Natural killer cell (primary cell): ENCODE data around the gene SLC38A3. TPM values are rescaled to one million over a fixed set of nuclear protein-coding genes. Genes with fewer than 3 reads are reported as not detected.

Experiments
- ATAC-seq, 3 donors: fragments of 150-1000 bp in 2 of 3; fragments of 200-7000 bp in 1 of 3; cut with Tn5 transposase; 1 replicate in 1 of 3; 2 replicates in 2 of 3; pipeline ENCODE4 v1.10.0; 2021; ENCODE audit warnings: mild to moderate bottlenecking in 2 of 3, moderate library complexity in 2 of 3
- DNase-seq, 2 donors: peaks; one replicate each; pipeline versions ENCODE4 v3.0.0 to v3.0.0-alpha.2; 2013 to 2021; ENCODE audit warnings: mixed read lengths in 1 of 2
- H3K27ac ChIP-seq: one replicate; pipeline ENCODE4 v1.5.1; 2013; ENCODE audit warnings: mild to moderate bottlenecking, low read length
- H3K27me3 ChIP-seq: one replicate; pipeline ENCODE4 v1.6.1; 2013; ENCODE audit warnings: low read length; ENCODE audit not compliant: control insufficient read depth, insufficient read depth
- H3K36me3 ChIP-seq: one replicate; pipeline ENCODE4 v1.6.1; 2013; ENCODE audit warnings: low read length; ENCODE audit not compliant: control insufficient read depth, insufficient read depth
- H3K4me1 ChIP-seq: one replicate; pipeline ENCODE4 v1.6.1; 2013; ENCODE audit warnings: low read length; ENCODE audit not compliant: control insufficient read depth, insufficient read depth
- H3K4me3 ChIP-seq: one replicate; pipeline ENCODE4 v1.5.1; 2013; ENCODE audit warnings: low read length
- H3K9me3 ChIP-seq: one replicate; pipeline ENCODE4 v1.6.1; 2013; ENCODE audit warnings: low read length; ENCODE audit not compliant: control insufficient read depth, insufficient read depth
- H3K27ac Mint-ChIP-seq, 2 donors: one replicate each; pipeline ENCODE4 v1.8.0; 2022; ENCODE audit warnings: mild to moderate bottlenecking in 2 of 2, mixed read lengths in 2 of 2, moderate library complexity in 1 of 2
- H3K27me3 Mint-ChIP-seq, 2 donors: one replicate each; pipeline ENCODE4 v1.8.0; 2022; ENCODE audit warnings: low read depth in 2 of 2, mixed read lengths in 2 of 2
- H3K36me3 Mint-ChIP-seq: one replicate; pipeline ENCODE4 v1.8.0; 2022; ENCODE audit warnings: mixed read lengths
- H3K4me1 Mint-ChIP-seq, 2 donors: one replicate each; pipeline ENCODE4 v1.8.0; 2022; ENCODE audit warnings: mixed read lengths in 2 of 2
- H3K4me3 Mint-ChIP-seq: one replicate; pipeline ENCODE4 v1.8.0; 2022; ENCODE audit warnings: mild to moderate bottlenecking, moderate library complexity, mixed read lengths
- H3K9me3 Mint-ChIP-seq, 2 donors: one replicate each; pipeline ENCODE4 v1.8.0; 2022; ENCODE audit warnings: mixed read lengths in 2 of 2
- WGBS: methylation state at CpG from one replicate; pipeline ENCODE4 v1.1.7; 2013; ENCODE audit warnings: missing lambda C conversion rate; ENCODE audit not compliant: insufficient coverage; 5-methylcytosine and 5-hydroxymethylcytosine counted together
- intact Hi-C: fragments of 100-400 bp; cut with micrococcal nuclease; formaldehyde crosslinking; loops from one replicate; pipeline ENCODE4 v1.14.2; 2022
- total RNA-seq, 4 donors: library from RNA; stranded (reverse); fragments of 120-200 nt in 1 of 4; gene quantifications; one replicate each; pipeline versions ENCODE4 v1.2.3 to v1.2.4, GENCODE V29; 2013 to 2022
- TF ChIP-seq, protein P1 (sequence below): fragments of 200-600 bp; IDR thresholded peaks from one replicate; pipeline ENCODE4 v1.8.0; 2022; ENCODE audit warnings: antibody characterized with exemption

The SLC38A3 gene
- total RNA-seq, 3 donors from 2014 or later (not counting 1 experiment from before 2014, with no cell fraction given) = 0.82 TPM; not detected in 2

- Mint-ChIP-seq H3K9me3 (no peaks in the 10 kb centered on the region), H3K36me3 (no peaks in the 10 kb centered on the region), H3K27me3 (no peaks in the 10 kb centered on the region), H3K4me1 (no peaks in the 10 kb centered on the region), H3K4me3 (no peak overlapping the region), H3K27ac (no peak overlapping the region)
- DNase-seq (no peak), ATAC-seq (no peak)
- intact Hi-C loops = no loop called here
- TF ChIP-seq, protein P1, sequence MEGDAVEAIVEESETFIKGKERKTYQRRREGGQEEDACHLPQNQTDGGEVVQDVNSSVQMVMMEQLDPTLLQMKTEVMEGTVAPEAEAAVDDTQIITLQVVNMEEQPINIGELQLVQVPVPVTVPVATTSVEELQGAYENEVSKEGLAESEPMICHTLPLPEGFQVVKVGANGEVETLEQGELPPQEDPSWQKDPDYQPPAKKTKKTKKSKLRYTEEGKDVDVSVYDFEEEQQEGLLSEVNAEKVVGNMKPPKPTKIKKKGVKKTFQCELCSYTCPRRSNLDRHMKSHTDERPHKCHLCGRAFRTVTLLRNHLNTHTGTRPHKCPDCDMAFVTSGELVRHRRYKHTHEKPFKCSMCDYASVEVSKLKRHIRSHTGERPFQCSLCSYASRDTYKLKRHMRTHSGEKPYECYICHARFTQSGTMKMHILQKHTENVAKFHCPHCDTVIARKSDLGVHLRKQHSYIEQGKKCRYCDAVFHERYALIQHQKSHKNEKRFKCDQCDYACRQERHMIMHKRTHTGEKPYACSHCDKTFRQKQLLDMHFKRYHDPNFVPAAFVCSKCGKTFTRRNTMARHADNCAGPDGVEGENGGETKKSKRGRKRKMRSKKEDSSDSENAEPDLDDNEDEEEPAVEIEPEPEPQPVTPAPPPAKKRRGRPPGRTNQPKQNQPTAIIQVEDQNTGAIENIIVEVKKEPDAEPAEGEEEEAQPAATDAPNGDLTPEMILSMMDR = no peak
- Histone ChIP-seq H3K27me3 (no peaks in the 10 kb centered on the region), H3K9me3 (no peaks in the 10 kb centered on the region), H3K4me1 (no peaks in the 10 kb centered on the region), H3K4me3 (no peak overlapping the region), H3K36me3 (no peaks in the 10 kb centered on the region), H3K27ac (no peak overlapping the region)
- 90% methylated on average over 7 of the region's 7 CpGs for WGBS
Measured at GRCh38 chr3:50167841-50168209, 37.2 kb upstream of the SLC38A3 start.

DNA sequence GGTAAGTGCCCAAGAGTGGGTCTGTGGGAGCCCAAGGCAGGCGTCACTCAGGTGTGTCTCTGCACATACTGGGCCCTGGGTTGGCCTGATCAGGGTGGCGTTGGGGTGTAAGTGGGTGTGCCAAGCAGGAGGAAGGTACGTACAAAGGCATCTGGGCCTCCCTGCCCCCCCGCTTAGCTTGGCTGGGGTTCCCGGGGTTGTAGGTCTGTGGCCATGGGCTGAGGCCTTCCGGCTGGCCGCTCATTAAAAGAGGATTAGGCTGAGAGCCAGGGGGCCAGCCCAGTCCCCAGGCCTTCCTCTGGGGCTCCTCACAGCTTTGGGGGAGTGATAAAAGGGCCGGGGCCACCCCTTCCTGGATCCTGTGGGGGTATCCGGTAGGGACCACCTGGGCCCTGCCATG lies 36.7 kb upstream of the SLC38A3 start:
- WGBS = 92% methylated on average over 9 of the region's 9 CpGs

DNA sequence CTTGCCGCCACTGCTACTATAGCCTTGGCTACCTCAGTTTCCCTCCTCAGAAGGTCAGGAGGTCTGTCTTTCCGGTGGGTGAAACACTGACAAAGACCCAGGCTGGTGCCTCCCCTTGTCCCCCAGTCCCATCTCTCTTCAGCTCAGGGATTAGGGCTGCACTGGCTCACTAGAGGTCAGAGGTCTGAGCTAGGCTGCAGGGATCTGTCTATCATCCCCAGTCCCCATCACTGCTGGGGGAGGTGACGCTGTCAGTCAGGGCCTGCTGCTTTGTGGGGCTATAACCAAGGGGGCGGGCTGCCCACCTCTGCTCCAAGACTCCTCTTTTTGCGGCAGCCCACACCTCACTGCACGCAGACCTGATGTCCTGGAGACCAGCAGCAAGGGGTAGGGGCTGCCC lies 36.3 kb upstream of the SLC38A3 start:
- intact Hi-C loops = no loop called here
- TF ChIP-seq, protein P1 = no peak
- DNase-seq (no peak), ATAC-seq (no peak)
- peaks cover 0 to 1% of the 10 kb centered on the region in 2 donors for H3K27me3 Mint-ChIP-seq
- no peak overlapping the region for H3K27ac Mint-ChIP-seq
- no peaks in the 10 kb centered on the region for H3K9me3 Mint-ChIP-seq
- no peaks in the 10 kb centered on the region for H3K4me1 ChIP-seq
- whole genome bisulfite sequencing = 91% methylated on average over 6 of the region's 6 CpGs
- H3K27me3 ChIP-seq = no peaks in the 10 kb centered on the region
- no peak overlapping the region for H3K27ac ChIP-seq
- no peak overlapping the region for H3K4me3 ChIP-seq
- H3K36me3 Mint-ChIP-seq = no peaks in the 10 kb centered on the region
- no peaks in the 10 kb centered on the region for H3K36me3 ChIP-seq
- H3K4me3 Mint-ChIP-seq = no peak overlapping the region
- H3K4me1 Mint-ChIP-seq = peaks cover 0 to 3% of the 10 kb centered on the region in 2 donors
- H3K9me3 ChIP-seq = no peaks in the 10 kb centered on the region

More for the DNA sequence above, 36.7 kb upstream of the SLC38A3 start:
- Histone ChIP-seq H3K4me3 (no peak overlapping the region), H3K36me3 (no peaks in the 10 kb centered on the region), H3K27me3 (no peaks in the 10 kb centered on the region), H3K9me3 (no peaks in the 10 kb centered on the region), H3K27ac (no peak overlapping the region), H3K4me1 (no peaks in the 10 kb centered on the region)
- Mint-ChIP-seq H3K27ac (no peak overlapping the region), H3K27me3 (no peaks in the 10 kb centered on the region), H3K4me3 (no peak overlapping the region), H3K9me3 (no peaks in the 10 kb centered on the region), H3K36me3 (no peaks in the 10 kb centered on the region), H3K4me1 (no peaks in the 10 kb centered on the region)
- TF ChIP-seq, protein P1 = no peak
- no peak for ATAC-seq
- no peak for DNase-seq
- intact Hi-C loops = no loop called here

DNA sequence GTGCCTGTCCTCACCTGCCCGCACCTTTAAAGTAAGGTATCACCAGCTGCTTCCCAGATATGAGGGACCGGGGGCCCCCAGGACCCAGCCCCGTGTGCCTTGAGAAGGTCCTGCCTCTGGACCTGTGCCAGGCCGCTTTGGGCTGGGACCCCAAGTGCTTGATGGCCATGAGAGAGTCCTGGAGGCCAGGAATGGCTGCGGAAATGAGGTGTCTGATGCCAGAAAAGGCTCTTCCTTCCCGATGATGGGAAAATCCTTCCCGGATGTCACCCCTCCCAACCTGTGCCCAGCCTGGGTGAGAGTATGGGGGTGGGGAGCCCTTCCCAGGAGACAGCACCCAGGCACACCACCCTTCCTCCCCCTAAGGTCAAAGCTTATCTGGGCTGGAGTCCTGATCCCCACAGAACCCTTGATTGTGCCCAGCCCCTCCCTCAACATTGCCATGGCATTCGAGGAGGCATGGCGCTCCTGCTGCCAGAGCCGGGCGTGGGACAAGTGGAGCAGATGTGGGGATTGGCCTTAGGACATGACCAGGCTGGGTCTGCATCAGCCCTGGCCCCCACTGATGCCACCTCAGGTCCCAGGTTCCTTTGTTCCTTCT lies 35.7 kb upstream of the SLC38A3 start:
- H3K4me3 ChIP-seq = no peak overlapping the region
- H3K27ac Mint-ChIP-seq = no peak overlapping the region
- H3K27me3 Mint-ChIP-seq = peaks cover 0 to 2% of the 10 kb centered on the region in 2 donors
- intact Hi-C loops = no loop called here
- no peaks in the 10 kb centered on the region for H3K27me3 ChIP-seq
- no peak overlapping the region for H3K4me3 Mint-ChIP-seq
- H3K4me1 ChIP-seq = no peaks in the 10 kb centered on the region
- ATAC-seq = no peak
- H3K27ac ChIP-seq = no peak overlapping the region
- 88% methylated on average over 11 of the region's 11 CpGs for WGBS
- no peaks in the 10 kb centered on the region for H3K9me3 Mint-ChIP-seq
- H3K36me3 ChIP-seq = no peaks in the 10 kb centered on the region
- no peaks in the 10 kb centered on the region for H3K36me3 Mint-ChIP-seq
- TF ChIP-seq, protein P1 = no peak
- H3K4me1 Mint-ChIP-seq = peaks cover 0 to 4% of the 10 kb centered on the region in 2 donors
- no peaks in the 10 kb centered on the region for H3K9me3 ChIP-seq
- no peak for DNase-seq
